HepG2 (cell line): ENCODE results near the gene MEIOB. TPM values are rescaled to one million over a fixed set of nuclear protein-coding genes. Genes with fewer than 3 reads are reported as not detected.

Experiments
- HCFC1 ChIP-seq: fragments of 150-350 bp; IDR thresholded peaks from 2 replicates; pipeline ENCODE4 v1.6.1; 2014; ENCODE audit warnings: low read depth, low read length
- HNRNPLL ChIP-seq: fragments of 200-400 bp; formaldehyde crosslinking; IDR thresholded peaks from 2 replicates; pipeline ENCODE4 v1.6.1; 2017; ENCODE audit warnings: mild to moderate bottlenecking, low read depth, low read length; ENCODE audit not compliant: poor library complexity, severe bottlenecking
- KDM3A ChIP-seq: IDR thresholded peaks from 2 replicates; pipeline ENCODE4 v1.6.1; 2018; ENCODE audit warnings: low read depth, missing compliant biosample characterization
- KLF6 ChIP-seq: IDR thresholded peaks from 2 replicates; pipeline ENCODE4 v1.8.0; 2016; ENCODE audit warnings: missing biosample characterization, missing genetic modification reagents
- NFATC3 ChIP-seq: sonication (generic); formaldehyde crosslinking; IDR thresholded peaks from 2 replicates; pipeline ENCODE4 v1.5.1; 2020; ENCODE audit warnings: mild to moderate bottlenecking, missing genetic modification reagents
- PHF5A ChIP-seq: IDR thresholded peaks from one replicate; pipeline ENCODE4 v1.6.1; 2018; ENCODE audit warnings: low read depth, missing genetic modification reagents; ENCODE audit not compliant: unreplicated experiment
- PHF8 ChIP-seq: sonication (generic); formaldehyde crosslinking; IDR thresholded peaks from 2 replicates; pipeline ENCODE4 v1.5.0; 2020; ENCODE audit warnings: missing genetic modification reagents
- SIN3A ChIP-seq: IDR thresholded peaks from 2 replicates; pipeline ENCODE4 v1.6.1; 2011; ENCODE audit warnings: low read depth, mild to moderate bottlenecking, control low read depth, low read length, borderline replicate concordance
- TCF12 ChIP-seq, 2 experiments: fragments of 450-650 bp in 1 of 2; sonication (generic) in 1 of 2; formaldehyde crosslinking in 1 of 2; IDR thresholded peaks; 2 replicates each; pipeline versions ENCODE4 v1.6.1 to v1.8.0; 2017 to 2022; ENCODE audit warnings: antibody characterized with exemption in 1 of 2, mild to moderate bottlenecking in 1 of 2, missing genetic modification reagents in 1 of 2, moderate library complexity in 1 of 2
- THRA ChIP-seq: sonication (generic); formaldehyde crosslinking; IDR thresholded peaks from 2 replicates; pipeline ENCODE4 v1.4.0; 2020; ENCODE audit warnings: missing genetic modification reagents, borderline replicate concordance
- ZBED4 ChIP-seq: sonication (generic); formaldehyde crosslinking; IDR thresholded peaks from 2 replicates; pipeline ENCODE4 v1.4.0; 2020; ENCODE audit warnings: missing genetic modification reagents, borderline replicate concordance
- ZBTB20 ChIP-seq: sonication (generic); formaldehyde crosslinking; IDR thresholded peaks from 2 replicates; pipeline ENCODE4 v1.8.1; 2023; ENCODE audit warnings: missing genetic modification reagents, low read depth, mild to moderate bottlenecking, borderline replicate concordance
- ZNF10 ChIP-seq: sonication (generic); formaldehyde crosslinking; IDR thresholded peaks from 2 replicates; pipeline ENCODE4 v1.4.0; 2020; ENCODE audit warnings: mild to moderate bottlenecking, low read depth, missing genetic modification reagents, borderline replicate concordance
- ZNF180 ChIP-seq: sonication (generic); formaldehyde crosslinking; IDR thresholded peaks from 2 replicates; pipeline ENCODE4 v1.4.0; 2020; ENCODE audit warnings: low read depth, missing genetic modification reagents, borderline replicate concordance
- ZNF451 ChIP-seq: sonication (generic); formaldehyde crosslinking; IDR thresholded peaks from 2 replicates; pipeline ENCODE4 v1.5.0; 2020; ENCODE audit warnings: mild to moderate bottlenecking, missing genetic modification reagents
- ZNF563 ChIP-seq: sonication (generic); formaldehyde crosslinking; IDR thresholded peaks from 2 replicates; pipeline ENCODE4 v1.8.0; 2022; ENCODE audit warnings: mild to moderate bottlenecking, moderate library complexity, missing genetic modification reagents
- ZNF567 ChIP-seq: sonication (generic); formaldehyde crosslinking; IDR thresholded peaks from 2 replicates; pipeline ENCODE4 v1.8.1; 2023; ENCODE audit warnings: mild to moderate bottlenecking, missing genetic modification reagents, borderline replicate concordance
- ZSCAN5A ChIP-seq: sonication (generic); formaldehyde crosslinking; IDR thresholded peaks from 2 replicates; pipeline ENCODE4 v1.8.0; 2022; ENCODE audit warnings: mild to moderate bottlenecking, missing genetic modification reagents, borderline replicate concordance
- polyA plus RNA-seq, 8 experiments: library from polyadenylated mRNA; depleted of rRNA in 3 of 8; stranded (reverse) in 7 of 8; unstranded in 1 of 8; fragments of >200 nt; fragmentation: Illumina TruSeq in 4 of 8; extraction: Trizol in 4 of 8; gene quantifications; 2 replicates each; pipeline versions ENCODE4 v1.2.1 to v1.2.3, GENCODE V29; 2011 to 2016; ENCODE audit warnings: low read depth in 4 of 8, missing spikeins in 1 of 8, mixed read lengths in 1 of 8; ENCODE audit not compliant: insufficient read depth in 1 of 8
- total RNA-seq, 5 experiments: library from RNA; depleted of rRNA; stranded (reverse); fragments of >200 nt; fragmentation: Illumina TruSeq; extraction: Trizol; gene quantifications; 2 replicates each; pipeline ENCODE4 v1.2.3, GENCODE V29; 2016; ENCODE audit warnings: low read depth in 1 of 5

Gene MEIOB
- total and polyA plus RNA-seq, 2 of the 13 experiments (the other 11 are each of a cell fraction or from before 2014, with no cell fraction given): 0.17 TPM; not detected in 1

GRCh38 chr16:1826691-1827573 lies 45.0 kb downstream of the MEIOB start, which contains the start of the genes FAHD1 and HAGH (continued):
- TF ChIP-seq ZBED4 (CRISPR knock-in tag) (peak; percentile 84; the same call in 1 of the 2 replicates), ZBTB20 (CRISPR knock-in tag) (peak; percentile 55; the same call in 1 of the 2 replicates), SIN3A (peak; percentile 94; the same call in 1 of the 2 replicates), ZSCAN5A (CRISPR knock-in tag) (no peak), THRA (CRISPR knock-in tag) (peak; percentile 43; the same call in 1 of the 2 replicates), KDM3A (CRISPR knock-in tag) (peak; percentile 76; the same call in 1 of the 2 replicates), ZNF10 (no peak), HNRNPLL (peak; percentile 58), NFATC3 (CRISPR knock-in tag) (peak; percentile 87; the same call in 1 of the 2 replicates), ZNF563 (CRISPR knock-in tag) (peak; percentile 75; the same call in 1 of the 2 replicates), ZNF180 (0 out of 2 replicates have a peak, but pooled peaks have one; percentile 26), TCF12 (IDR thresholded peaks at IDR 0.05) (no peak), TCF12 (CRISPR knock-in tag; IDR thresholded peaks at IDR 0.05) (no peak; the same call in 1 of the 2 replicates), ZNF567 (no peak), PHF5A (peak; percentile 84), KLF6 (CRISPR knock-in tag) (peak; percentile 67; the same call in 1 of the 2 replicates), ZNF451 (CRISPR knock-in tag) (peak; percentile 74; the same call in 1 of the 2 replicates), PHF8 (peak; percentile 94), HCFC1 (peak; percentile 63)
